ENCODE data around the gene SORCS2. TPM values are rescaled to one million over a fixed set of nuclear protein-coding genes. Genes with fewer than 3 reads are reported as not detected.

SORCS2 gene
- total and polyA plus RNA-seq, 7 donors, result 0.18 to 1.5 (median 0.36) TPM

DNA sequence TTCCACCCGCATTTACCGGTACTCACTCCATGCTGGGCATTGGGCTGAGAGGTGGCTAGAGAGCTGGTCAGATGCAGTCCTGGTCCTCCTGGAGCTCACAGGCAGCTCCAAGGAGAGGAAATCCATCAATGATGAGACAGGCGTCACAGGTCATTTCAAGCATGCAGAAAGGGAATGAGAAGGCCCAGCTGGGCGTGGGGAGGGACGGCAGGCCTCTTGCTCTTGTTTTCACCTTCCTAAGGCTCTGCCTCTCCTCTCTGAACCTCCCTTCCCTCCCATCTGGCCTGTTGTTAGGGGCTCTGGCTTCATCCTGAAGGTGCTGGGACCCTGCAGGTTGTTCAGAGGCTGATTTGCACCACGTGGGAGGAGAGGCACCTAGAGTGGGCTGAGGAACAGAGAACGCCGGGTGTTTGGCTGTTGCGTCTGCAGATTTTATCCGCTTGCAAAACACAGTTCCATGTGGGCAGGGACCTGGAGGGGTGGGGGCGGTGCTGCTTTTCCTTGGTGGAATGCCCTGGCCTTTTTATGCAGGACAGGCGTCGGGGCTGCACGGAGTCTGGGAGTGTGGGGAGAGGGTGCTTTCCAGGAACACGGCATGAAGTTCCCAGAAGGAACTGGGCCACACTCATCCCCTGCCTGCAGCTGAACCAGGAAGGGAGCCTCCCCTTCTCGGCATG lies 323.9 kb downstream of the SORCS2 start:
- intact Hi-C loops (cut with DNase I), result no loop called here
- TF ChIP-seq, protein P1, sequence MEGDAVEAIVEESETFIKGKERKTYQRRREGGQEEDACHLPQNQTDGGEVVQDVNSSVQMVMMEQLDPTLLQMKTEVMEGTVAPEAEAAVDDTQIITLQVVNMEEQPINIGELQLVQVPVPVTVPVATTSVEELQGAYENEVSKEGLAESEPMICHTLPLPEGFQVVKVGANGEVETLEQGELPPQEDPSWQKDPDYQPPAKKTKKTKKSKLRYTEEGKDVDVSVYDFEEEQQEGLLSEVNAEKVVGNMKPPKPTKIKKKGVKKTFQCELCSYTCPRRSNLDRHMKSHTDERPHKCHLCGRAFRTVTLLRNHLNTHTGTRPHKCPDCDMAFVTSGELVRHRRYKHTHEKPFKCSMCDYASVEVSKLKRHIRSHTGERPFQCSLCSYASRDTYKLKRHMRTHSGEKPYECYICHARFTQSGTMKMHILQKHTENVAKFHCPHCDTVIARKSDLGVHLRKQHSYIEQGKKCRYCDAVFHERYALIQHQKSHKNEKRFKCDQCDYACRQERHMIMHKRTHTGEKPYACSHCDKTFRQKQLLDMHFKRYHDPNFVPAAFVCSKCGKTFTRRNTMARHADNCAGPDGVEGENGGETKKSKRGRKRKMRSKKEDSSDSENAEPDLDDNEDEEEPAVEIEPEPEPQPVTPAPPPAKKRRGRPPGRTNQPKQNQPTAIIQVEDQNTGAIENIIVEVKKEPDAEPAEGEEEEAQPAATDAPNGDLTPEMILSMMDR (IDR thresholded peaks at IDR 0.05), result no peak
- Histone ChIP-seq H3K4me3 (no peak overlapping the region), H3K4me1 (no peaks in the 10 kb centered on the region), H3K36me3 (ENCODE audit: insufficient read depth in 1 of 2, low read depth in 1 of 2) (no peaks in the 10 kb centered on the region), H3K27me3 (ENCODE audit: insufficient read depth in 3 of 3, low read length in 2 of 3) (peaks cover 0 to 56% (median 13%) of the 10 kb centered on the region in 3 donors), H3K9me3 (no peaks in the 10 kb centered on the region), H3K27ac (no peak overlapping the region)
- WGBS, 3 donors, result 50 to 65% (median 50%) methylated on average over 16 of the region's 16 CpGs
- DNase-seq (no peak), ATAC-seq (no peak)

DNA sequence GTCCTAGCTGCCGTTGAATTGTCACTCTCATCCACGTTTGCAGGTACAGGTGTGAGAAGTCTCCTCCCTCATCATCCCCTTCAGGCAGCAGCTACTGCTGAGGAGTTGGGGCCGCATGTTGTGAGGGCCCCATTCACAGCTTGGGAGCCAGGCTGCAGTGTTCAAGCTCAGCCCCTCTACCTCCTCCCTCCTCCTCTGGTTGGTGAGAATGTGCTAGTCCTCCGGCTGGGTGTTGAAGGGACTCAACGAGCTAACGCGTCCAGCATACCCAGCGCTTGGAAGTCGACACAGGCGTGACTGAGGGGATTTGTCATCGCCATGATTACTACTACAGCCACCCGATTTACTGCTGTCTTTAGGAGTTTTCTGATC lies 324.4 kb downstream of the SORCS2 start:
- ATAC-seq (no peak), DNase-seq (no peak)
- H3K4me1 ChIP-seq, result no peaks in the 10 kb centered on the region
- H3K36me3 ChIP-seq (ENCODE audit: insufficient read depth in 1 of 2, low read depth in 1 of 2), result no peaks in the 10 kb centered on the region
- TF ChIP-seq, protein P1 (IDR thresholded peaks at IDR 0.05), result no peak
- peaks cover 0 to 62% (median 13%) of the 10 kb centered on the region in 3 donors for H3K27me3 ChIP-seq (ENCODE audit: insufficient read depth in 3 of 3, low read length in 2 of 3)
- H3K27ac ChIP-seq, result no peak overlapping the region
- no peaks in the 10 kb centered on the region for H3K9me3 ChIP-seq
- intact Hi-C loops (cut with DNase I), result no loop called here
- H3K4me3 ChIP-seq, result no peak overlapping the region
- WGBS, 3 donors, result 19 to 44% (median 27%) methylated on average over 12 of the region's 12 CpGs

DNA sequence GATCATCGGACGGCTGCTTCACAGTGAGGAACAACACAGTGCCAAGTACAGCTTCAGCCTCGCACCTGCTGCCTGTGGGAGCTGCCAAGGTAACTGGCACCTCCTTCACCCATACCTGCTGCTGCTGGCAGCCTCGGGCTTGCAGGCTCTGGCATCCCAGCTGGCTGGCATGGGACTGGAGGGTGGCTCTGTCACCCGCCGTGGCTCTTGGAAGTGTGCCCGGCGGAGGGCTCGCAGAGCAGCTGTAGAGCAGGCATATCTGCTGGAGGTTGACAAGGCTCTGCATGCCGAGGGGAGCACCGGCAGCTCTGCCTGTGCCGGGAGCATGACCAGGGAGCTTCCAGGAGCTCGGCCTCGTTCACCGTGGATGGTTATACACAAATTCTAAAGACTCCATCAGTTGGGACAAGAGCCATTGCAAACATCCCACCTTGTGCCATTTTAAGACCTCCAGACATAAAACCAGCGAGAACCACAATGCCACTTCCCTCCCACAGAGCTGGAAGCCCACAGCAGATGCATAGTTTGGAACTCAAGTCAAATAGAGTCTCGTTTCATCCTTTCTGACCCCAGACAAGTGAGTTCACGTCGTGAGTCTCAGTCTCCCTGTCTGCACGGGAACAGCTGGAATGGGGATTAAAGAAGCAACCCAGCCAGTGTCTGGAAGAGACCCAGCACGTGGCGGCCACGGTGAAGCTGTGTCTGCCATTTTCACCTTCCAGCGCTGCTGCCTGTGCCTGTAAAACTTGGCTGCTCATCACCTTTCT lies 326.7 kb downstream of the SORCS2 start:
- WGBS, 3 donors, result 23 to 37% (median 30%) methylated on average over 24 of the region's 24 CpGs
- TF ChIP-seq, protein P1 (IDR thresholded peaks at IDR 0.05), result no peak
- no peak for ATAC-seq
- H3K4me3 ChIP-seq, result no peak overlapping the region
- no peaks in the 10 kb centered on the region for H3K36me3 ChIP-seq (ENCODE audit: insufficient read depth in 1 of 2, low read depth in 1 of 2)
- peaks cover 0 to 69% (median 19%) of the 10 kb centered on the region in 3 donors for H3K27me3 ChIP-seq (ENCODE audit: insufficient read depth in 3 of 3, low read length in 2 of 3)
- H3K9me3 ChIP-seq, result no peaks in the 10 kb centered on the region
- no peaks in the 10 kb centered on the region for H3K4me1 ChIP-seq
- intact Hi-C loops (cut with DNase I), result no loop called here
- no peak overlapping the region for H3K27ac ChIP-seq
- no peak for DNase-seq

DNA sequence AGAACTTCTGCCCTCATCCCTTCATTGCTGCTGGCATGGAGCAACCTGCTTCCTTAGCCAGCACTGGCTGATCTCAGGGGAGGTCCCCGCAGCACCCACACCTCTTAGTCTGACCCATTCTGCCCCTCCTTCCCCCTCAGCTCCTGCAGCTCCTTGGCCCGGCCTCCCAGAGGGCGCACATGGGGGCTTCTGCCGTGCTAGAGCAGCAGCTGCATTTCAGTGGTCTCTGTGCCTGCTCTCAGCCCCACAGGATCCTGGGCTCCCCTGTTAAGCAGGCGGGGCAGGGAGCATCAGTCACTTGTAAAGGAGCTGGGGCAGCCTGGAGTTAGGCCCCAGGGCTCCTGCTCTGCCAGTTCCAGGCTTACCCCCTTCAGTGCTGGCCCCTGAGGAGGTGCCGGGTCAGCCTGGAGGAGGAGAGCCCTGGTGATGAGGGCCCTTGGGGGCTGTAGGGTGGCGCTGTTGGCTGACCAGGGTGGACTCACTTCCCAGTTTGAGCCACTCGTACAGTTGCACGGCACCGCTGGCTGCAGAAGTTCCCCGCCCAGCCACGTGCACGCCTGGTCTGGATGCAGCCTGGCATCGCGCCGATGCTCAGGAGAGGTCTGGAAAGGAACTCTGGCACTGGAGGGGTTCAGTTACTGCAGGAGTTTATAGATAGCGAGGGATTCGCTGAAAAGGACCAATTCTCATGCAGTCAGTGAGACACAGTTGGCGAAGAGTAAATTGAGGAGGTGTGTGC lies 327.5 kb downstream of the SORCS2 start:
- H3K4me1 ChIP-seq, result no peaks in the 10 kb centered on the region
- H3K27me3 ChIP-seq (ENCODE audit: insufficient read depth in 3 of 3, low read length in 2 of 3), result peaks cover 0 to 73% (median 22%) of the 10 kb centered on the region in 3 donors
- 40 to 60% (median 42%) methylated on average over 19 of the region's 19 CpGs for WGBS, 3 donors
- no peaks in the 10 kb centered on the region for H3K36me3 ChIP-seq (ENCODE audit: insufficient read depth in 1 of 2, low read depth in 1 of 2)
- H3K4me3 ChIP-seq, result no peak overlapping the region
- H3K27ac ChIP-seq, result no peak overlapping the region
- no peaks in the 10 kb centered on the region for H3K9me3 ChIP-seq
- TF ChIP-seq, protein P1 (IDR thresholded peaks at IDR 0.05), result no peak
- intact Hi-C loops (cut with DNase I), result no loop called here
- ATAC-seq (no peak), DNase-seq (no peak)

Measured in psoas muscle (tissue), 8 donors.